K562 (cell line): ENCODE measurements around the gene DLX2. TPM values are rescaled to one million over a fixed set of nuclear protein-coding genes. Genes with fewer than 3 reads are reported as not detected.
A peak's percentile ranks its signal among the peaks of the same experiment; 100 is the strongest.

Experiments
- ATAC-seq: fragments of 200-7000 bp; cut with Tn5 transposase; 3 replicates; pipeline ENCODE4 v1.9.1; 2020; ENCODE audit warnings: moderate library complexity
- BruUV-seq: library from RNA; stranded (reverse); fragments of 400-500 nt; replicated peaks from 2 replicates; lab custom pipeline; 2021; lab: Mats Ljungman, UMichigan
- CTCF ChIA-PET: fragments of 300-600 bp; formaldehyde crosslinking; extraction: SDS; loops from one replicate; lab custom pipeline; 2021; ENCODE audit warnings: low intra/inter-chr PET ratio; lab: Yijun Ruan, JAX
- POLR2A ChIA-PET: fragments of 300-600, 350-650 bp; sonication (Branson Sonifier 250); formaldehyde crosslinking; extraction: SDS; loops from one replicate; lab custom pipeline; 2021; ENCODE audit warnings: antibody characterized with exemption, inconsistent platforms; lab: Yijun Ruan, JAX
- DNase-seq, 4 experiments: peaks; one replicate each; pipeline versions ENCODE4 v3.0.0 to v3.0.0-alpha.2; 2011 to 2018; ENCODE audit warnings: low spot score in 3 of 4, mixed read lengths in 3 of 4; ENCODE audit errors: extremely low read depth in 1 of 4
- FAIRE-seq: peaks from 2 replicates; lab custom pipeline; 2011; peaks lifted over from hg19 to GRCh38; lab: Jason Lieb, UNC
- H2AFZ ChIP-seq: 2 replicates; pipeline ENCODE4 v1.6.0; 2011; ENCODE audit warnings: low read depth, low read length, control low read depth, inconsistent platforms
- H3K27ac ChIP-seq: fragments of 200-600 bp; 3 replicates; pipeline ENCODE4 v1.8.0; 2011; ENCODE audit warnings: low read depth, mild to moderate bottlenecking, control low read depth, inconsistent platforms, low read length, moderate library complexity, mixed read lengths; ENCODE audit errors: extremely low read depth
- H3K27me3 ChIP-seq, 2 experiments: fragments of 300-600 bp in 1 of 2; 2 replicates in 1 of 2; 3 replicates in 1 of 2; pipeline versions ENCODE4 v1.6.0 to v1.8.0; 2011; ENCODE audit warnings: inconsistent platforms in 2 of 2, low read length in 2 of 2, mild to moderate bottlenecking in 1 of 2, mixed read lengths in 1 of 2, moderate library complexity in 1 of 2; ENCODE audit not compliant: control insufficient read depth in 2 of 2, insufficient read depth in 2 of 2
- H3K36me3 ChIP-seq: fragments of 300-600 bp; 3 replicates; pipeline ENCODE4 v1.8.0; 2011; ENCODE audit warnings: mild to moderate bottlenecking, low read length, inconsistent platforms; ENCODE audit not compliant: control insufficient read depth, insufficient read depth
- H3K4me1 ChIP-seq, 2 experiments: fragments of 200-600 bp in 1 of 2; replicated peaks in 1 of 2; 2 replicates in 1 of 2; 3 replicates in 1 of 2; pipeline versions ENCODE4 v1.5.1 to v1.8.0; 2011; ENCODE audit warnings: inconsistent platforms in 2 of 2, low read length in 2 of 2, mild to moderate bottlenecking in 1 of 2, mixed read lengths in 1 of 2, moderate library complexity in 1 of 2; ENCODE audit not compliant: control insufficient read depth in 2 of 2, insufficient read depth in 2 of 2
- H3K4me2 ChIP-seq: 2 replicates; pipeline ENCODE4 v1.6.1; 2011; ENCODE audit warnings: low read length, control low read depth, inconsistent platforms, mixed read lengths; ENCODE audit not compliant: insufficient read depth
- H3K4me3 ChIP-seq: fragments of 200-600 bp; sonication (generic), shearing (Covaris generic); 2 replicates; pipeline ENCODE4 v1.5.1; 2016; ENCODE audit warnings: control low read depth, inconsistent platforms
- H3K79me2 ChIP-seq: fragments of 200-600 bp; 3 replicates; pipeline ENCODE4 v1.8.0; 2011; ENCODE audit warnings: low read length, inconsistent platforms; ENCODE audit not compliant: control insufficient read depth, insufficient read depth
- H3K9ac ChIP-seq, 2 experiments: 2 replicates each; pipeline versions ENCODE4 v1.6.0 to v1.6.1; 2011; ENCODE audit warnings: low read depth in 2 of 2, low read length in 2 of 2, control low read depth in 1 of 2, inconsistent platforms in 1 of 2, mild to moderate bottlenecking in 1 of 2, mixed read lengths in 1 of 2; ENCODE audit not compliant: insufficient read depth in 1 of 2
- H3K9me1 ChIP-seq: one replicate; pipeline ENCODE4 v1.6.0; 2011; ENCODE audit warnings: inconsistent platforms, mild to moderate bottlenecking, low read length, moderate library complexity; ENCODE audit not compliant: control insufficient read depth, insufficient read depth
- H3K9me3 ChIP-seq: replicated peaks from 2 replicates; pipeline ENCODE4 v1.5.1; 2011; ENCODE audit warnings: low read depth, low read length, inconsistent platforms; ENCODE audit not compliant: control insufficient read depth, insufficient read depth
- H4K20me1 ChIP-seq: replicated peaks from 2 replicates; pipeline ENCODE4 v1.6.1; 2011; ENCODE audit warnings: low read length, inconsistent platforms, mixed read lengths; ENCODE audit not compliant: control insufficient read depth, insufficient read depth
- TEAD2 ChIP-seq: fragments of 450-650 bp; IDR thresholded peaks from 2 replicates; pipeline ENCODE4 v1.6.1; 2016; ENCODE audit warnings: missing genetic modification characterization, control low read depth, missing compliant biosample characterization
- THRB ChIP-seq: fragments of 450-650 bp; formaldehyde crosslinking; conservative IDR thresholded peaks from 2 replicates; pipeline ENCODE4 v1.4.0; 2022; ENCODE audit warnings: mild to moderate bottlenecking, missing genetic modification characterization
- ZBTB33 ChIP-seq: sonication (generic); formaldehyde crosslinking; IDR thresholded peaks from 2 replicates; pipeline ENCODE4 v1.8.1; 2023; ENCODE audit warnings: mild to moderate bottlenecking, missing genetic modification reagents
- WGBS: fragments of 100-300 bp; shearing (Covaris generic); methylation state at CpG from one replicate; pipeline ENCODE4 v1.1.6; 2016; ENCODE audit warnings: low coverage, mixed read lengths; ENCODE audit not compliant: insufficient coverage; ENCODE audit errors: missing lambda C conversion rate; 5-methylcytosine and 5-hydroxymethylcytosine counted together
- in situ Hi-C: fragments of 300-500 bp; cut with MboI; formaldehyde crosslinking; loops from 4 replicates; pipeline ENCODE4 v1.15.0; 2018; ENCODE audit warnings: inconsistent platforms, mixed read lengths
- intact Hi-C: fragments of 100-400 bp; cut with micrococcal nuclease; formaldehyde crosslinking; loops from 2 replicates; pipeline ENCODE4 v1.14.2; 2022
- polyA plus RNA-seq, 8 experiments: library from polyadenylated mRNA; depleted of rRNA in 4 of 8; stranded (reverse) in 5 of 8; unstranded in 3 of 8; fragments of >200 nt; fragmentation: Nextera tagmentation in 2 of 8; fragmentation: Illumina TruSeq in 1 of 8; extraction: Ambion mirVana in 2 of 8; extraction: Trizol in 1 of 8; gene quantifications; 2 replicates each; pipeline versions ENCODE4 v1.2.1 to v1.2.3, GENCODE V29; 2011 to 2014; ENCODE audit warnings: inconsistent platforms in 1 of 8, missing spikeins in 1 of 8
- total RNA-seq, 7 experiments: library from RNA; depleted of rRNA in 6 of 7; stranded (reverse); fragments of >200 nt in 6 of 7; fragmentation: Illumina TruSeq in 2 of 7; extraction: Trizol in 2 of 7; gene quantifications; 2 replicates each; pipeline versions ENCODE4 v1.2.1 to v1.2.3, GENCODE V29; 2011 to 2021; ENCODE audit warnings: low replicate concordance in 1 of 7

The DLX2 gene
- total and polyA plus RNA-seq, 9 of the 15 experiments (the other 6 are each of a cell fraction or from before 2014, with no cell fraction given): 0.14 to 4.3 (median 0.86) TPM

DNA sequence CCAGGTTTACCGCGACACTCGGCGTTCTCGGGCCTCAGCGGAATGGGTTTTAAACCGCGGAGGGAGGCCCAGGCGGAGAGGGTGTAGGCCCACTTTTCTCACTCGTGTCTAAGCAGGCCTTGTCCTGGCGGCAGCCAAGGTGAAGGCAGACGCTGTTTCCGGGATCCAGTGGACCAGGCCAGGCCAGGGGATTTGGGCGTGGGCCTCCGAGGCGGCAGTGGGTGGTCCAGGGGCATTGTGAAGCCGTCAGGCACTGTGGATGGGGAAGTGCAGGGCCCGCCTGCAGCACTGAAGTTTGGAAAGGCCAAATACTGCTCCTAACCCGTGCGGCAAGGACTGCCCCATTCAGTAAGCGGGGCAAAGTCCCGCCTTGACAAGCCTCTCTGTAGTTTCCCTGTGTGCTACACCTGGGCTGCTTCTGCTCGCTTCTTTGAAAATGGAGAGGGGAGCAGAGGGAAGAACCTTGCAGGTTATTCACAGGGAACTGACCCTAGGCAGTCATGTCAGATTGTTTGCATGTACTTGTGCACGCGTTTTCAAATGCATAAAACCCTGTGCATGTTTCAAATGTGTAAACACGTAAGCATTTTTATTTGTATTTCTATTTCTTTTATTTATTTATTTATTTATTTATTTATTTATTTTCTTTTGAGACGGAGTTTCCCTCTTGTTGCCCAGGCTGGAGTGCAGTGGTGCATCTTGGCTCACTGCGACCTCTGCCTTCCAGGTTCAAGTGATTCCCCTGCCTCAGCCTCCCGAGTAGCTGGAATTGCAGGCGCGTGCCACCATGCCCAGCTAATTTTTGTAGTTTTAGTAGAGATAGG, 7.5 kb upstream of the DLX2 start:
- intact Hi-C loops: loop anchor here (5.0 to 10.0 kb wide), 3 partner anchors 185 to 1135 kb away; partner anchors contain the start of gene HAT1
- no peak for TF ChIP-seq THRB (CRISPR knock-in tag)
- no peak for TF ChIP-seq TEAD2 (tag)
- TF ChIP-seq ZBTB33 (CRISPR knock-in tag): peak; percentile 78
- ChIA-PET CTCF (no interaction called here), POLR2A (no interaction called here)
- H3K4me1 ChIP-seq: peaks cover 0 to 29% of the 10 kb centered on the region in 2 experiments; a peak in 2 of 5 replicates
- no TSS peak for BruUV-seq
- no peaks in the 10 kb centered on the region for H3K9me1 ChIP-seq
- H3K4me2 ChIP-seq: no peak overlapping the region
- 0 out of 2 replicates have a peak overlapping the region, but pooled peaks have one; percentile 9 for H2AFZ ChIP-seq
- in situ Hi-C loops: loop anchor here (5.0 to 25.0 kb wide), 4 partner anchors 293 to 1148 kb away; no protein-coding TSS in a partner anchor
- H3K79me2 ChIP-seq: no peaks in the 10 kb centered on the region
- H4K20me1 ChIP-seq: no peaks in the 10 kb centered on the region
- H3K9me3 ChIP-seq: no peaks in the 10 kb centered on the region; the same call in 1 of the 2 replicates
- no peaks in the 10 kb centered on the region for H3K36me3 ChIP-seq
- no peak overlapping the region for H3K27ac ChIP-seq
- ATAC-seq: no peak
- H3K27me3 ChIP-seq: no peaks in the 10 kb centered on the region
- 73% methylated on average over 30 of the region's 31 CpGs for WGBS
- H3K4me3 ChIP-seq: no peak overlapping the region
- no peak for FAIRE-seq
- no peak for DNase-seq
- no peak overlapping the region for H3K9ac ChIP-seq
